Upper lobe of right lung (tissue), 1 donor: ENCODE results near the gene TEX35. TPM values are rescaled to one million over a fixed set of nuclear protein-coding genes. Genes with fewer than 3 reads are reported as not detected.

Experiments used
- ATAC-seq: fragments of 200-7000 bp; cut with Tn5 transposase; one replicate; pipeline ENCODE4 v1.9.1; 2020; ENCODE audit warnings: mild to moderate bottlenecking, moderate library complexity
- DNase-seq: peaks from one replicate; pipeline ENCODE4 v3.0.0-alpha.2; 2020
- H3K27ac ChIP-seq: fragments of 200-600 bp; one replicate; pipeline ENCODE4 v1.8.0; 2022
- H3K27me3 ChIP-seq: fragments of 200-600 bp; one replicate; pipeline ENCODE4 v1.8.0; 2022; ENCODE audit warnings: mild to moderate bottlenecking
- H3K36me3 ChIP-seq: fragments of 200-600 bp; one replicate; pipeline ENCODE4 v1.8.0; 2022
- H3K4me1 ChIP-seq: fragments of 200-600 bp; one replicate; pipeline ENCODE4 v1.8.0; 2022
- H3K4me3 ChIP-seq: fragments of 200-600 bp; one replicate; pipeline ENCODE4 v1.8.0; 2022; ENCODE audit warnings: mild to moderate bottlenecking
- H3K9me3 ChIP-seq: fragments of 200-600 bp; one replicate; pipeline ENCODE4 v1.8.0; 2022
- intact Hi-C: fragments of 100-400 bp; cut with DNase I; formaldehyde crosslinking; loops from one replicate; pipeline ENCODE4 v1.11.0; 2022
- total RNA-seq: library from RNA; stranded (reverse); fragmentation: NEBNext Ultra II Directional; extraction: Animal tissue kit (Norgen Biotek cat#: 25700); gene quantifications from one replicate; pipeline ENCODE4 v1.2.1, GENCODE V29; 2021
- TF ChIP-seq, protein P1 (sequence below): fragments of 200-600 bp; IDR thresholded peaks from one replicate; pipeline ENCODE4 v1.8.0; 2022; ENCODE audit warnings: antibody characterized with exemption
- donor health status: DM: no; HTN: yes; CAD: no; lungs with severe emphysema.

The TEX35 gene
- total RNA-seq, 1 donor from 2014 or later: not detected

DNA sequence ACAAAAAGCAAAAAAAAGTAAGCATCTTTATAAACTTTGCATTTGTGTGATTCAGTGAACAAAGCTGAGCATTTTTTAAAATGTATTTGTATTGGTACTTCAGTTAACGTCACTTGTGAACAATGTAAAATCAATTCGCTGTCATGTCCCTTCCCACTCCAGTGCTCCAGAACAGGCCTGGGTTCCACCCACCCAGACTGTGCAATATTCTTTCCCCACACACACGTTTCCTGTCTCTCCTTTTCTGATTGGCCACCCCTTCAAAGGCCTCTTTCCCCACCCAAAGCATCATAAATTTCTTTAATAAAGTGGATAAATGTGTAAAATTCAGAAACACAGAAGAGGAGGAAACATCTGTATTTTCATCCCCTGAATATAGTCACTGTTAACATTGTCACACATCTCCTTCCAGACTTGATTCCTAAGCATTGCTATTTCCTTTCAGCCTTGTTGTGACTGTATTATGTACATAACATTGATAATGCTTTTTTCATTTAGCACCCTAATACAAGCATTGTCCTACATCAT lies 28.1 kb upstream of the TEX35 start:
- H3K27me3 ChIP-seq: no peaks in the 10 kb centered on the region
- no peaks in the 10 kb centered on the region for H3K36me3 ChIP-seq
- H3K4me1 ChIP-seq: peaks cover 15% of the 10 kb centered on the region
- intact Hi-C loops: no loop called here
- ATAC-seq (no peak), DNase-seq (no peak)
- H3K27ac ChIP-seq: no peak overlapping the region
- H3K9me3 ChIP-seq: no peaks in the 10 kb centered on the region
- H3K4me3 ChIP-seq: no peak overlapping the region
- TF ChIP-seq, protein P1, sequence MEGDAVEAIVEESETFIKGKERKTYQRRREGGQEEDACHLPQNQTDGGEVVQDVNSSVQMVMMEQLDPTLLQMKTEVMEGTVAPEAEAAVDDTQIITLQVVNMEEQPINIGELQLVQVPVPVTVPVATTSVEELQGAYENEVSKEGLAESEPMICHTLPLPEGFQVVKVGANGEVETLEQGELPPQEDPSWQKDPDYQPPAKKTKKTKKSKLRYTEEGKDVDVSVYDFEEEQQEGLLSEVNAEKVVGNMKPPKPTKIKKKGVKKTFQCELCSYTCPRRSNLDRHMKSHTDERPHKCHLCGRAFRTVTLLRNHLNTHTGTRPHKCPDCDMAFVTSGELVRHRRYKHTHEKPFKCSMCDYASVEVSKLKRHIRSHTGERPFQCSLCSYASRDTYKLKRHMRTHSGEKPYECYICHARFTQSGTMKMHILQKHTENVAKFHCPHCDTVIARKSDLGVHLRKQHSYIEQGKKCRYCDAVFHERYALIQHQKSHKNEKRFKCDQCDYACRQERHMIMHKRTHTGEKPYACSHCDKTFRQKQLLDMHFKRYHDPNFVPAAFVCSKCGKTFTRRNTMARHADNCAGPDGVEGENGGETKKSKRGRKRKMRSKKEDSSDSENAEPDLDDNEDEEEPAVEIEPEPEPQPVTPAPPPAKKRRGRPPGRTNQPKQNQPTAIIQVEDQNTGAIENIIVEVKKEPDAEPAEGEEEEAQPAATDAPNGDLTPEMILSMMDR: no peak

DNA sequence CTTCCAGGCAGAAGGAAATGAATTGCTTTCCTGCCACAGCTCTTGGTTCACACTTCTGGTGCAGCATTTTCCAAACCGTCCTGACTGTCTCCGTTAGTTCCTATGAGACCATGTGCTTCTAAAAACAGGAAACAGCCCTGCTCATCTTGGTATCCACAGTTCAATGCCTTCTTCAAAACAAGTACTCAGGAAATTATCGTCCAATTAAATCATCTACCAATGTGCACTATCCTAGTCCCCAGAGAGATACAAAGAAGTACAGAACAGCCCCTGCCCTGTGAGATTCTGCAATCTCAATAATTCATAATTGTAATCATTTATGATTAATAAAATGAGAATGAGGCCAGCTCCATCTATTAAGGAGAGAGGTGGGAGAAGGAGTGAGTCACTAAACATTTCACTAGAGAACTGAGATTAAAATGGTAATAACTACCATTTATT lies 27.3 kb upstream of the TEX35 start:
- Histone ChIP-seq H3K36me3 (no peaks in the 10 kb centered on the region), H3K4me1 (peaks cover 15% of the 10 kb centered on the region), H3K27me3 (no peaks in the 10 kb centered on the region), H3K27ac (no peak overlapping the region), H3K9me3 (no peaks in the 10 kb centered on the region), H3K4me3 (no peak overlapping the region)
- intact Hi-C loops: no loop called here
- peak; percentile 8 for ATAC-seq
- no peak for DNase-seq
- TF ChIP-seq, protein P1: no peak

DNA sequence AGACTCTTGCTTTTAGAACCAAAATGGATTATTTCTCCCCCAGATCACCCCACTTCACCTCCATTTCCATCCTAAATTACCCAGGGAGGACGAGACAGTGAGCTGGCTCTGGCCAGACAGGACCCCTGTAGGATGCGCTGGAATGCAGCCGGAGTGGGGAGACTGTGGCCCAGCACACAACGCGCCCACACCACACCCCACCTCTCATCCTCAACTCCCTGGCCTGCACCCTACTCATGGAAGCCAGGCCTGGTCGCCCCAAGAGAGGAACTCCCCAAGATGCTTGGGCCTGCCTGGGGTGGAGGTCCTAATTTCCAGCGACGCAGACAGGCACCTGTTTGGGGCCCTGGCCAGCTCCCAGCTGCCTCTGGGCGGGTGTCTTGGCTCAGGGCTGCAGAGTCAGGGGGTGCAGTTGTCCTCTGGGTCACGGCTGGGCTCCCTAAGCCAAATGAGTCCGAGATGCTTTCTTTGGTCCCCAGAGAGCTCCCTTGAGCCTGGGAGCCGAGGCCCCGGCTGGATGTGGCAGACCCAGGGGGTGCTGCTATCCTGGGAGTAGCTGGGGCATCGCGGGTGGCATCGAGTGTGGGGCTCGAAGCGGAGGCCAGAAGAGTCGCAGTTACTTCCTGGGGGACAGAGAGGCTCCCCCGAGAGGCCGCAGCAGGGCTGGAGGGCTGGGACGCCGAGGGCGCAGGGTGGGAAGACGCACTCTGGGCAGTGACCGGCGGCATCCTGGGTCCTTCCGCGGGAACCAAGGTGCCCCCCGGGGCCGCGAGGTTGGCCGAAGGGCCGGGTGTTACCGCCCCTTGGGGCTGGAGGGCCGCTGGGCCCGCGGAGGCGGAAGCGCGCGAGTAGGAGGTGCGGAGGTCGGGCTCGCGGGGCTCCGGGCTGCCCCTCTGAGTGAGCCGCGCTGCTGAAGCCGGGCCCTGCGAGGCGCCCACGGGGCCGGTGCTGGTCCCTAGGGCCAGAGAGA lies 26.5 kb upstream of the TEX35 start:
- H3K27ac ChIP-seq: no peak overlapping the region
- intact Hi-C loops: no loop called here
- no peaks in the 10 kb centered on the region for H3K36me3 ChIP-seq
- peaks cover 15% of the 10 kb centered on the region for H3K4me1 ChIP-seq
- H3K27me3 ChIP-seq: no peaks in the 10 kb centered on the region
- H3K9me3 ChIP-seq: no peaks in the 10 kb centered on the region
- TF ChIP-seq, protein P1: no peak
- H3K4me3 ChIP-seq: peak overlapping the region; percentile 40
- ATAC-seq (peak; percentile 66), DNase-seq (no peak)

DNA sequence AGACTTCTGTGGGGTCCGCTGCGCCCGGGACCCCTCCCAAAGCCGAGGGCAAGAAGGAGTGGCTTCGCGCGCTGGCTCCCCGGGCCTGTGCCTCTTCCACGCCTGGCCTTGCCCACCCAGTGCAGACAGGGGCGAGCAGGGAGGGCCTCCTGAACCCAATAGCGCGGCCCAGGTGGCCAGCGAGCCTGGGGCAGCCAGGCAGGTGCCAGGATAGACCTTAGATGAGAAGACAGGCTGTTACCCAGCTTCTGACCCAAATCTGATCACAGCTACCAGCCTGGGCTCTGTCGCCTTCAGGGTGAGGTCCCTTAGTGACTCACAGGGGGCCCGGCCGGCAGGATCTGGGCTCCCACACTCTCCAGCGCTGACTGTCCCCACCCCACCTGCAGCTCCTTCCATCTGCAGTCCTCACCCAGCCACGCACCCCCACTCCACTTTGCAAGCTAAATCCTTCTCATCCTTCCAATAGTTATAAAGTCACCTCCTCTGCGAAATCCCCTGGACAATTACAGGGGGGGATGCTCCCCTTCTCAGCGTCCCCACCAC lies 25.8 kb upstream of the TEX35 start:
- ATAC-seq (peak; percentile 31), DNase-seq (no peak)
- TF ChIP-seq, protein P1: no peak
- intact Hi-C loops: no loop called here
- Histone ChIP-seq H3K4me3 (peak overlapping the region; percentile 40), H3K9me3 (no peaks in the 10 kb centered on the region), H3K27ac (no peak overlapping the region), H3K27me3 (no peaks in the 10 kb centered on the region), H3K36me3 (no peaks in the 10 kb centered on the region), H3K4me1 (peaks cover 15% of the 10 kb centered on the region)

DNA sequence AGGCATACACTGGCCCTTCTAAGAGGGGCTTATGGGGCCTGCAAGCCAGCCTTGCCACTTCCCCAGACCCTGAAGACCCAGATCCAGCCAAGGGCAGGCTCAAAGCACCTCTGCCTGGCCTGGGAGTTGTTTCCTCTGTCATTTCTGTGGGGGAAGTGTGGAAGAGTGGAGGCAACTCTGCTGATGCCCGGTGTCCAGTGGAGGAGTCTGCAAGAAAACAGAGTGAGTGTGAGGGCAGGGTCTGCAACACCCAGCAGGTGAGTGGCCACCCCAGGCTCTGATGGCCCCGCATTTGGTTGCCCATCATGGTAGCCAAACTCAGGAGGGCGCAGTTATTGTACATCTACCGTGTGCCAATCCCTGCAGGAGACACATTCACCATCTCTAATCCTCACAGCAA lies 24.5 kb upstream of the TEX35 start:
- no peaks in the 10 kb centered on the region for H3K36me3 ChIP-seq
- intact Hi-C loops: no loop called here
- DNase-seq (no peak), ATAC-seq (no peak)
- H3K4me1 ChIP-seq: peaks cover 15% of the 10 kb centered on the region
- no peaks in the 10 kb centered on the region for H3K9me3 ChIP-seq
- no peak overlapping the region for H3K27ac ChIP-seq
- no peak overlapping the region for H3K4me3 ChIP-seq
- no peaks in the 10 kb centered on the region for H3K27me3 ChIP-seq
- TF ChIP-seq, protein P1: no peak
